Muscle layer of colon (tissue), 2 donors: ENCODE measurements around the gene CBX3.
"Not testable (repeated sequence)": the region's sequence is repeated elsewhere in the genome, so short reads cannot be mapped to it uniquely, and the experiment has no call there.

ENCODE experiments used
- H3K27ac ChIP-seq: one replicate; pipeline ENCODE4 v1.7.0; 2013; ENCODE audit warnings: low read depth, mild to moderate bottlenecking, low read length, moderate library complexity
- H3K27me3 ChIP-seq, 2 donors: one replicate each; pipeline ENCODE4 v1.7.0; 2013; ENCODE audit warnings: low read length in 2 of 2, mild to moderate bottlenecking in 2 of 2; ENCODE audit not compliant: insufficient read depth in 2 of 2, control insufficient read depth in 1 of 2
- H3K36me3 ChIP-seq: one replicate; pipeline ENCODE4 v1.7.0; 2013; ENCODE audit warnings: mild to moderate bottlenecking, low read length; ENCODE audit not compliant: insufficient read depth
- H3K4me1 ChIP-seq: one replicate; pipeline ENCODE4 v1.7.0; 2013; ENCODE audit warnings: mild to moderate bottlenecking, low read length; ENCODE audit not compliant: insufficient read depth
- H3K4me3 ChIP-seq, 2 donors: one replicate each; pipeline ENCODE4 v1.7.0; 2013; ENCODE audit warnings: low read length in 2 of 2, low read depth in 1 of 2, mild to moderate bottlenecking in 1 of 2, moderate library complexity in 1 of 2
- H3K9ac ChIP-seq: one replicate; pipeline ENCODE4 v1.7.0; 2013; ENCODE audit warnings: low read length
- H3K9me3 ChIP-seq: one replicate; pipeline ENCODE4 v1.7.0; 2013; ENCODE audit warnings: mild to moderate bottlenecking, low read length
- donor health status: abdominal sarcoma.
- donor health status: Adenocarcinoma of cecum.

The CBX3 gene

GRCh38 chr7:26227987-26228386 lies 26.4 kb downstream of the CBX3 start:
- H3K36me3 ChIP-seq, result no peaks in the 10 kb centered on the region
- no peak overlapping the region for H3K9ac ChIP-seq
- no peak overlapping the region for H3K27ac ChIP-seq
- H3K4me1 ChIP-seq, result no peaks in the 10 kb centered on the region
- H3K27me3 ChIP-seq, result no peaks in the 10 kb centered on the region
- H3K9me3 ChIP-seq, result no peaks in the 10 kb centered on the region
- no peak overlapping the region for H3K4me3 ChIP-seq

DNA sequence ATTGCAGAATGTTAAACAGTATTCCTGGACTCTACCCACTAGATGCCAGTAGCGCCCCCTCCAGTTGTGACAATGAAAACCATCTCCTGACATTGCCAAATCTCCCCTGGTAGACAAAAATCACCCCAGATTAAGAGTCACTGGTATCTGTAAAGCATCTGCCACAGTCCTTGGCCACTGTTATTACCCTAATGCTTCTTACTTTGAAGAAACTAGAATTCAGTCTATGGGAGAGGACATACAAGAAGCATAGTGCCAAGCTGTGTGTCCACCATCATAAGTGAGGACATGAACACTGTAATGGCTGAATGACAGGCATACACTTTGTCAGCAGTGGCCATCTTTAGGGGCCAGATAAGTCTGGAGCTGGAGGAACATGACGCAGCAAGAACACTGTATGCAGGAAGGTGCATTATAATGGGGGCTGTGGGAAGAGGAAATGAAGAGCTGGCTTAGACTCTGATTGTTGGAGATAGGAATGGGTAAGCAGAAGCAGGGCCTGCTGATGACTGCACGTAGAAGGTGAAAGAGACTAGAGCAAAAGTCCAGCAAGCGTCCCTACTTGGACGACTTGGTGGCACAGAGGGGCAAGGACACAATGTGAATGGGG lies 32.5 kb downstream of the CBX3 start:
- Histone ChIP-seq H3K4me1 (no peaks in the 10 kb centered on the region), H3K27me3 (no peaks in the 10 kb centered on the region), H3K27ac (no peak overlapping the region), H3K4me3 (no peak overlapping the region), H3K9ac (no peak overlapping the region), H3K36me3 (no peaks in the 10 kb centered on the region), H3K9me3 (no peaks in the 10 kb centered on the region)

- H3K9me3 ChIP-seq, result no peaks in the 10 kb centered on the region
- H3K4me1 ChIP-seq, result no peaks in the 10 kb centered on the region
- H3K4me3 ChIP-seq, result no peak overlapping the region
- no peaks in the 10 kb centered on the region for H3K27me3 ChIP-seq
- no peak overlapping the region for H3K27ac ChIP-seq
- H3K9ac ChIP-seq, result no peak overlapping the region
- H3K36me3 ChIP-seq, result no peaks in the 10 kb centered on the region
Measured at GRCh38 chr7:26237035-26237807, 35.7 kb downstream of the CBX3 start.

GRCh38 chr7:26238032-26238431 lies 36.5 kb downstream of the CBX3 start:
- Histone ChIP-seq H3K4me3 (no peak overlapping the region), H3K9ac (no peak overlapping the region), H3K27me3 (no peaks in the 10 kb centered on the region), H3K27ac (no peak overlapping the region), H3K4me1 (no peaks in the 10 kb centered on the region), H3K36me3 (no peaks in the 10 kb centered on the region), H3K9me3 (no peaks in the 10 kb centered on the region)

DNA sequence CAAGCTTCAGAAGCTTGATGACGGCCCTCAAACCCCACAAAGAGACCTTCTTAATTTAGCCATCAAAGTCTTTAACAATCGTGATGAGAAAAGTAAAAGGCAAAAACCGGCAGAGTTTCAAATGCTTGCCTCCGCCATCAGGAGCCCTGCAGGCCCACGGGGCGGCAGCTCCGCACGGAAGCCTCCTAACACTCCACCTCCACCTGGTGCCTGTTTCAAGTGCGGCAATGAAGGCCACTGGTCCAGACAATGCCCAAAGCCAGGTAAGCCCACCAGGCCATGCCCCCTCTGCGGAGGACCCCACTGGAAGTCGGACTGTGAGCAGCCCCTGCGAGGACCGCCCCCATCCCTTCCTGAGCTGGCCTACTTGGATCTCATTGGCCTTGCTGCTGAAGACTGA lies 43.6 kb downstream of the CBX3 start:
- Histone ChIP-seq H3K27ac (no peak overlapping the region), H3K36me3 (no peaks in the 10 kb centered on the region), H3K9ac (no peak overlapping the region), H3K4me1 (no peaks in the 10 kb centered on the region), H3K4me3 (no peak overlapping the region), H3K9me3 (no peaks in the 10 kb centered on the region), H3K27me3 (no peaks in the 10 kb centered on the region)

DNA sequence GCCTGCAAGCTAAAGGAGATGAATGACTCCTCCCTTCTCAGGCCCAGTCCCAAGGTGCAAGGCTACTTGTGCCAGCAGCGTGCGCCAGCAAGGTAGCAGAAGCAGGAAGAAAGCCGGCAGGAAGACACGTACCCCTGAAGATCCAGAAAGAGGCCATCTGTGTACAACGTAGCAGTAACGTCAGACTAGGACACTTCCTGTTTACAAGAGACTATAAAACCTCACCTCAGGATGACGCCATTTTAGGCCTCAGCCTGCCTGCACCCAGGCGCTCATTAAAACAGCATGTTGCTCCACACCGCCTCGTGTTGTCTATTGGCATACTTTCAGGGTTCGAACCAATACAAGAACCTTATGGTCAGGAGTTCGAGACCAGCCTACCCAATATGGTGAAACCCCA lies 48.7 kb downstream of the CBX3 start:
- Histone ChIP-seq H3K9ac (no peak overlapping the region), H3K4me1 (no peaks in the 10 kb centered on the region), H3K36me3 (no peaks in the 10 kb centered on the region), H3K4me3 (no peak overlapping the region), H3K27me3 (no peaks in the 10 kb centered on the region), H3K27ac (no peak overlapping the region), H3K9me3 (no peaks in the 10 kb centered on the region)

DNA sequence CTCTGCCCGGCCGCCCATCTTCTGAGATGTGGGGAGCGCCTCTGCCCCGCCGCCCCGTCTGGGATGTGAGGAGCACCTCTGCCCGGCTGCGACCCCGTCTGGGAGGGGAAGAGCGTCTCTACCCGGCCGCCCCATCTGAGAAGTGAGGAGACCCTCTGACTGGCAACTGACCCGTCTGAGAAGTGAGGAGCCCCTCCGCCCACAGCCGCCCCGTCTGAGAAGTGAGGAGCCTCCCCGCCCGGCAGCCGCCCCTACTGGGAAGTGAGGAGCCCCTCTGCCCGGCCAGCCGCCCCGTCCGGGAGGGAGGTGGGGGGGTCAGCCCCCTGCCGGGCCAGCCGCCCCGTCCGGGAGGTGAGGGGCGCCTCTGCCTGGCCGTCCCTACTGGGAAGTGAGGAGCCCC lies 60.3 kb downstream of the CBX3 start:
- H3K4me1 ChIP-seq, H3K27me3 ChIP-seq, H3K9me3 ChIP-seq, H3K9ac ChIP-seq, H3K27ac ChIP-seq, H3K4me3 ChIP-seq, H3K36me3 ChIP-seq: not testable (repeated sequence)
